NCI-H1694 (cell line): Measurements from ENCODE around the gene FKBP14.
A peak's percentile ranks its signal among the peaks of the same experiment; 100 is the strongest.

Source experiments
- DNase-seq: peaks from one replicate; lab custom pipeline; 2025; lab: John Stamatoyannopoulos, UW

The FKBP14 gene

GRCh38 chr7:30026229-30027064 lies at the start of gene FKBP14:
Gene FKBP14 (minus strand): TSS chr7:30026702. CDS start chr7:30026508, 194 bp downstream.
- peak; percentile 99 for DNase-seq

GRCh38 chr7:30074422-30075030 lies 48.0 kb upstream of the FKBP14 start:
- peak; percentile 75 for DNase-seq

- DNase-seq = no peak
These were observed 46.2 kb upstream of the FKBP14 start for GRCh38 chr7:30072735-30073134.

GRCh38 chr7:30070052-30070451 lies 43.5 kb upstream of the FKBP14 start:
- DNase-seq = no peak

- DNase-seq = no peak
These were observed 42.8 kb upstream of the FKBP14 start for GRCh38 chr7:30069096-30069867.

GRCh38 chr7:30068117-30068516 lies 41.6 kb upstream of the FKBP14 start:
- no peak for DNase-seq

- DNase-seq = no peak
These were observed 40.2 kb upstream of the FKBP14 start for GRCh38 chr7:30066687-30067086.

GRCh38 chr7:30065746-30066145 lies 39.2 kb upstream of the FKBP14 start:
- no peak for DNase-seq

- no peak for DNase-seq
These were observed 36.1 kb upstream of the FKBP14 start for GRCh38 chr7:30062587-30062986.

- peak; percentile 48 for DNase-seq
These were observed 35.3 kb upstream of the FKBP14 start for GRCh38 chr7:30061786-30062185.

- DNase-seq = no peak
These were observed 31.2 kb upstream of the FKBP14 start for GRCh38 chr7:30057741-30058140.

GRCh38 chr7:30053068-30053467 lies 26.6 kb upstream of the FKBP14 start:
- DNase-seq = no peak

- no peak for DNase-seq
These were observed 22.7 kb upstream of the FKBP14 start for GRCh38 chr7:30049173-30049572.

- DNase-seq = no peak
These were observed 22.1 kb upstream of the FKBP14 start for GRCh38 chr7:30048582-30048981.

GRCh38 chr7:30047124-30047523 lies 20.6 kb upstream of the FKBP14 start:
- no peak for DNase-seq

GRCh38 chr7:30046127-30046770 lies 19.7 kb upstream of the FKBP14 start:
- DNase-seq = no peak

- DNase-seq = no peak
These were observed 15.2 kb upstream of the FKBP14 start for GRCh38 chr7:30041526-30042269.

- no peak for DNase-seq
These were observed 14.4 kb upstream of the FKBP14 start for GRCh38 chr7:30040938-30041337.

- no peak for DNase-seq
These were observed 11.9 kb upstream of the FKBP14 start for GRCh38 chr7:30038196-30038980.

- no peak for DNase-seq
These were observed 9.7 kb upstream of the FKBP14 start for GRCh38 chr7:30036220-30036619.

GRCh38 chr7:30034501-30034900 lies 8.0 kb upstream of the FKBP14 start:
- no peak for DNase-seq
